PC-9 (cell line): ENCODE measurements around the gene VPS4A. TPM values are rescaled to one million over a fixed set of nuclear protein-coding genes. Genes with fewer than 3 reads are reported as not detected.

ENCODE experiments used
- BruUV-seq: library from RNA; stranded (reverse); fragments of 400-500 nt; replicated peaks from 2 replicates; lab custom pipeline; 2021; lab: Mats Ljungman, UMichigan
- CTCF ChIA-PET: fragments of 300-600 bp; sonication (Branson Sonifier 250); formaldehyde crosslinking; loops from one replicate; lab custom pipeline; 2022; ENCODE audit warnings: antibody characterized with exemption; lab: Charles Lee
- POLR2A ChIA-PET: fragments of 300-600 bp; sonication (Branson Sonifier 250); formaldehyde crosslinking; loops from one replicate; lab custom pipeline; 2022; ENCODE audit warnings: antibody characterized with exemption; ENCODE audit not compliant: unreplicated experiment; lab: Charles Lee
- DNase-seq, 2 experiments: peaks; one replicate each; pipeline versions ENCODE4 v3.0.0 to v3.0.0-alpha.2; 2015 to 2022; ENCODE audit warnings: mixed read lengths in 1 of 2
- H2AFZ ChIP-seq: fragments of 200-600 bp; sonication (generic); 2 replicates; pipeline ENCODE4 v1.8.1; 2017; ENCODE audit warnings: antibody characterized with exemption
- H3F3A ChIP-seq: fragments of 200-600 bp; sonication (generic); 2 replicates; pipeline ENCODE4 v1.8.1; 2017; ENCODE audit warnings: antibody characterized with exemption, mild to moderate bottlenecking, low read depth; ENCODE audit not compliant: insufficient read depth
- H3K27ac ChIP-seq: fragments of 200-600 bp; sonication (generic); 2 replicates; pipeline ENCODE4 v1.6.1; 2016; ENCODE audit warnings: mixed run types
- H3K27me3 ChIP-seq: fragments of 200-600 bp; sonication (generic); 2 replicates; pipeline ENCODE4 v1.6.1; 2016; ENCODE audit warnings: low read depth, mixed run types; ENCODE audit not compliant: insufficient read depth
- H3K36me3 ChIP-seq: fragments of 200-600 bp; sonication (generic); 2 replicates; pipeline ENCODE4 v1.6.1; 2016; ENCODE audit warnings: low read depth, mixed run types
- H3K4me1 ChIP-seq: fragments of 200-600 bp; sonication (generic); replicated peaks from 2 replicates; pipeline ENCODE4 v1.6.1; 2016; ENCODE audit warnings: mixed run types; ENCODE audit not compliant: insufficient read depth
- H3K4me2 ChIP-seq: fragments of 200-600 bp; sonication (generic); 2 replicates; pipeline ENCODE4 v1.6.1; 2017; ENCODE audit warnings: mixed run types
- H3K4me3 ChIP-seq: fragments of 200-600 bp; sonication (generic); 2 replicates; pipeline ENCODE4 v1.6.1; 2016; ENCODE audit warnings: mixed run types
- H3K79me2 ChIP-seq: fragments of 200-600 bp; sonication (generic); 2 replicates; pipeline ENCODE4 v1.6.1; 2017; ENCODE audit warnings: low read depth, mixed run types
- H3K9me2 ChIP-seq: fragments of 200-600 bp; sonication (generic); 2 replicates; pipeline ENCODE4 v1.8.1; 2017; ENCODE audit warnings: mild to moderate bottlenecking; ENCODE audit not compliant: insufficient read depth
- H3K9me3 ChIP-seq: fragments of 200-600 bp; sonication (generic); 2 replicates; pipeline ENCODE4 v1.8.1; 2016; ENCODE audit warnings: low read depth; ENCODE audit not compliant: insufficient read depth
- H4K20me1 ChIP-seq: fragments of 200-600 bp; sonication (generic); 2 replicates; pipeline ENCODE4 v1.8.1; 2017; ENCODE audit not compliant: insufficient read depth
- EZH2 ChIP-seq: fragments of 200-600 bp; sonication (generic); IDR thresholded peaks from 2 replicates; pipeline ENCODE4 v1.8.0; 2017; ENCODE audit warnings: antibody characterized with exemption, low read depth
- intact Hi-C: fragments of 100-400 bp; cut with micrococcal nuclease; formaldehyde crosslinking; loops from one replicate; pipeline ENCODE4 v1.10.0; 2022; ENCODE audit not compliant: unreplicated experiment
- total RNA-seq: library from RNA; stranded (reverse); gene quantifications from 2 replicates; pipeline ENCODE4 v1.2.3, GENCODE V29; 2021
- TF ChIP-seq, protein P1 (sequence below): fragments of 200-600 bp; sonication (generic); conservative IDR thresholded peaks from 2 replicates; pipeline ENCODE4 v1.6.1; 2017; ENCODE audit warnings: mixed run types, antibody characterized with exemption, mild to moderate bottlenecking, moderate library complexity

VPS4A gene
- total RNA-seq, 1 experiment from 2014 or later, result 26.7 TPM

DNA sequence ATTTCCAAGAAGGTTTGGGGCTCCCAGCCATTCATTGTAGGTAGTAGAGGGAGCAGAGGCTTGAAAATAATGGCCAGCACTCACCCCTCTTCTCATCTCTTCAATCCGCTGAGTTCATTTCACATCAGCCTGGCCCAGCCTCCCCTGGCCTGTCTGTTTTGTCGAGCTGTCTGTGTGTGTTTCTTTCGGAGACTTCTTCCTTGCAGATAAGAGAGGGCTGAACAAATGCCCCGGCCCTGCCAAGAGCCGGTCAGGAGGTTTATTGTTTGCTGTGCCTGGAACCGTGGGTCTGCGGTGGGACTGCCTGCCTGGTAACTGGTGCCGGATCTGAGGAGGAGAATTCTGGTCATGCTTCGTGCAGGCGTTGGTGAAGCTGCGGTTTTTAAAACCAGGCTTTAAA is 3.4 kb downstream of the VPS4A start:
- CTCF ChIA-PET, result no interaction called here
- BruUV-seq, result no TSS peak

GRCh38 chr16:69315486-69316311 is 4.5 kb downstream of the VPS4A start:
- Histone ChIP-seq H3K9me2 (no peaks in the 10 kb centered on the region), H3K79me2 (peaks cover 34% of the 10 kb centered on the region)

More for the DNA sequence above, 3.4 kb downstream of the VPS4A start:
- TF ChIP-seq EZH2, result no peak
- TF ChIP-seq, protein P1, sequence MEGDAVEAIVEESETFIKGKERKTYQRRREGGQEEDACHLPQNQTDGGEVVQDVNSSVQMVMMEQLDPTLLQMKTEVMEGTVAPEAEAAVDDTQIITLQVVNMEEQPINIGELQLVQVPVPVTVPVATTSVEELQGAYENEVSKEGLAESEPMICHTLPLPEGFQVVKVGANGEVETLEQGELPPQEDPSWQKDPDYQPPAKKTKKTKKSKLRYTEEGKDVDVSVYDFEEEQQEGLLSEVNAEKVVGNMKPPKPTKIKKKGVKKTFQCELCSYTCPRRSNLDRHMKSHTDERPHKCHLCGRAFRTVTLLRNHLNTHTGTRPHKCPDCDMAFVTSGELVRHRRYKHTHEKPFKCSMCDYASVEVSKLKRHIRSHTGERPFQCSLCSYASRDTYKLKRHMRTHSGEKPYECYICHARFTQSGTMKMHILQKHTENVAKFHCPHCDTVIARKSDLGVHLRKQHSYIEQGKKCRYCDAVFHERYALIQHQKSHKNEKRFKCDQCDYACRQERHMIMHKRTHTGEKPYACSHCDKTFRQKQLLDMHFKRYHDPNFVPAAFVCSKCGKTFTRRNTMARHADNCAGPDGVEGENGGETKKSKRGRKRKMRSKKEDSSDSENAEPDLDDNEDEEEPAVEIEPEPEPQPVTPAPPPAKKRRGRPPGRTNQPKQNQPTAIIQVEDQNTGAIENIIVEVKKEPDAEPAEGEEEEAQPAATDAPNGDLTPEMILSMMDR, result no peak
- POLR2A ChIA-PET, result no interaction called here
- Histone ChIP-seq H3K27ac (no peak overlapping the region), H3F3A (peaks cover 12% of the 10 kb centered on the region; the same call in 1 of the 2 replicates), H2AFZ (no peak overlapping the region), H3K4me1 (peaks cover 8% of the 10 kb centered on the region), H3K9me3 (no peaks in the 10 kb centered on the region), H3K4me3 (no peak overlapping the region), H3K36me3 (peaks cover 9% of the 10 kb centered on the region), H3K79me2 (peaks cover 34% of the 10 kb centered on the region), H3K4me2 (no peak overlapping the region), H4K20me1 (peaks cover 21% of the 10 kb centered on the region), H3K9me2 (no peaks in the 10 kb centered on the region), H3K27me3 (no peaks in the 10 kb centered on the region)
- intact Hi-C loops, result no loop called here
- no peak for DNase-seq

GRCh38 chr16:69316595-69317034 is 5.5 kb downstream of the VPS4A start:
- H3K9me3 ChIP-seq, result no peaks in the 10 kb centered on the region
- H3F3A ChIP-seq, result peaks cover 16% of the 10 kb centered on the region; the same call in 1 of the 2 replicates
- H3K9me2 ChIP-seq, result no peaks in the 10 kb centered on the region
- no peak for TF ChIP-seq EZH2
- TF ChIP-seq, protein P1, result no peak
- H3K4me3 ChIP-seq, result no peak overlapping the region
- POLR2A ChIA-PET, result no interaction called here
- no peak overlapping the region for H2AFZ ChIP-seq
- peaks cover 21% of the 10 kb centered on the region for H4K20me1 ChIP-seq
- peaks cover 31% of the 10 kb centered on the region for H3K79me2 ChIP-seq
- H3K4me1 ChIP-seq, result peaks cover 8% of the 10 kb centered on the region; the same call in 1 of the 2 replicates
- peaks cover 9% of the 10 kb centered on the region for H3K36me3 ChIP-seq
- H3K4me2 ChIP-seq, result no peak overlapping the region
- no TSS peak for BruUV-seq
- intact Hi-C loops, result no loop called here
- CTCF ChIA-PET, result no interaction called here
- no peak for DNase-seq
- H3K27me3 ChIP-seq, result no peaks in the 10 kb centered on the region
- H3K27ac ChIP-seq, result no peak overlapping the region

More at GRCh38 chr16:69315486-69316311, 4.5 kb downstream of the VPS4A start:
- CTCF ChIA-PET, result no interaction called here
- Histone ChIP-seq H3K4me2 (no peak overlapping the region), H3F3A (peaks cover 12% of the 10 kb centered on the region; the same call in 1 of the 2 replicates), H3K27ac (no peak overlapping the region), H3K4me1 (peaks cover 8% of the 10 kb centered on the region), H3K4me3 (no peak overlapping the region), H2AFZ (no peak overlapping the region), H3K27me3 (no peaks in the 10 kb centered on the region), H3K36me3 (peaks cover 9% of the 10 kb centered on the region), H4K20me1 (peaks cover 21% of the 10 kb centered on the region), H3K9me3 (no peaks in the 10 kb centered on the region)
- DNase-seq, result no peak
- POLR2A ChIA-PET, result no interaction called here
- TF ChIP-seq, protein P1, result no peak
- TF ChIP-seq EZH2, result no peak
- intact Hi-C loops, result no loop called here
- BruUV-seq, result no TSS peak
